Neural cell (in vitro differentiated cells): ENCODE data around the gene TUBA4B. TPM values are rescaled to one million over a fixed set of nuclear protein-coding genes. Genes with fewer than 3 reads are reported as not detected.

Experiments
- H2AFZ ChIP-seq: fragments of 200-600, 300-800 bp; sonication (generic), shearing (Covaris generic); 2 replicates; pipeline ENCODE4 v1.6.0; 2014; ENCODE audit warnings: low read depth, mild to moderate bottlenecking, antibody characterized with exemption, low read length, moderate library complexity
- H3F3A ChIP-seq: fragments of 200-600 bp; shearing (Covaris generic); 2 replicates; pipeline ENCODE4 v1.6.1; 2016; ENCODE audit warnings: mild to moderate bottlenecking, moderate library complexity, mixed read lengths, antibody characterized with exemption, low read length; ENCODE audit not compliant: insufficient read depth, poor library complexity, severe bottlenecking
- H3K27ac ChIP-seq: fragments of 200-600, 300-800 bp; sonication (generic), shearing (Covaris generic); 2 replicates; pipeline ENCODE4 v1.5.1; 2014; ENCODE audit warnings: mild to moderate bottlenecking, low read length, moderate library complexity
- H3K27me3 ChIP-seq: fragments of 300-800, 200-600 bp; sonication (generic), shearing (Covaris generic); 2 replicates; pipeline ENCODE4 v1.6.0; 2014; ENCODE audit warnings: mild to moderate bottlenecking, low read depth, low read length, moderate library complexity; ENCODE audit not compliant: insufficient read depth
- H3K36me3 ChIP-seq: fragments of 300-800, 200-600 bp; sonication (generic), shearing (Covaris generic); 2 replicates; pipeline ENCODE4 v1.5.1; 2014; ENCODE audit warnings: mild to moderate bottlenecking, antibody characterized with exemption, low read length, moderate library complexity; ENCODE audit not compliant: insufficient read depth
- H3K4me2 ChIP-seq: fragments of 300-800, 200-600 bp; sonication (generic), shearing (Covaris generic); 2 replicates; pipeline ENCODE4 v1.6.0; 2014; ENCODE audit warnings: mild to moderate bottlenecking, low read length
- H3K4me3 ChIP-seq: fragments of 300-800, 200-600 bp; sonication (generic), shearing (Covaris generic); 2 replicates; pipeline ENCODE4 v1.5.1; 2014; ENCODE audit warnings: mild to moderate bottlenecking, low read length, moderate library complexity
- H3K79me2 ChIP-seq: fragments of 200-600 bp; shearing (Covaris generic); replicated peaks from 2 replicates; pipeline ENCODE4 v1.6.0; 2014; ENCODE audit warnings: mild to moderate bottlenecking, low read length, moderate library complexity; ENCODE audit not compliant: insufficient read depth
- H3K9ac ChIP-seq: fragments of 300-800, 200-600 bp; sonication (generic), shearing (Covaris generic); 2 replicates; pipeline ENCODE4 v1.6.1; 2016; ENCODE audit warnings: mild to moderate bottlenecking, low read length, mixed read lengths
- H3K9me2 ChIP-seq: fragments of 200-600 bp; shearing (Covaris generic); 2 replicates; pipeline ENCODE4 v1.6.1; 2016; ENCODE audit warnings: mild to moderate bottlenecking, low read length, mixed read lengths; ENCODE audit not compliant: insufficient read depth
- H3K9me3 ChIP-seq: fragments of 200-600, 300-800 bp; sonication (generic), shearing (Covaris generic); 2 replicates; pipeline ENCODE4 v1.6.1; 2016; ENCODE audit warnings: mild to moderate bottlenecking, mixed run types, low read length, moderate library complexity, mixed read lengths
- H4K20me1 ChIP-seq: fragments of 200-600 bp; shearing (Covaris generic); 2 replicates; pipeline ENCODE4 v1.6.1; 2016; ENCODE audit warnings: mild to moderate bottlenecking, mixed run types; ENCODE audit not compliant: insufficient read depth
- CTCF ChIP-seq: fragments of 450-650 bp; IDR thresholded peaks from 2 replicates; pipeline ENCODE4 v1.5.1; 2014; ENCODE audit warnings: antibody characterized with exemption, mild to moderate bottlenecking, moderate library complexity; ENCODE audit not compliant: poor library complexity, severe bottlenecking
- EP300 ChIP-seq: fragments of 450-650 bp; conservative IDR thresholded peaks from 2 replicates; pipeline ENCODE4 v1.6.1; 2014; ENCODE audit warnings: antibody characterized with exemption, mild to moderate bottlenecking, moderate library complexity; ENCODE audit not compliant: poor library complexity, severe bottlenecking
- EZH2 ChIP-seq: fragments of 200-600, 300-800 bp; shearing (Covaris generic), sonication (generic); IDR thresholded peaks from 2 replicates; pipeline ENCODE4 v1.6.1; 2014; ENCODE audit warnings: antibody characterized with exemption, low read length, borderline replicate concordance, mild to moderate bottlenecking; ENCODE audit not compliant: insufficient read depth, poor library complexity, severe bottlenecking
- MXI1 ChIP-seq: fragments of 450-650 bp; conservative IDR thresholded peaks from 2 replicates; pipeline ENCODE4 v1.6.1; 2014; ENCODE audit warnings: antibody characterized with exemption, mild to moderate bottlenecking; ENCODE audit not compliant: poor library complexity, severe bottlenecking
- POLR2AphosphoS5 ChIP-seq: IDR thresholded peaks from 2 replicates; pipeline ENCODE4 v1.6.1; 2012
- RAD21 ChIP-seq: fragments of 450-650 bp; conservative IDR thresholded peaks from 2 replicates; pipeline ENCODE4 v1.6.1; 2014; ENCODE audit warnings: antibody characterized with exemption, mild to moderate bottlenecking, moderate library complexity
- REST ChIP-seq: IDR thresholded peaks from 2 replicates; pipeline ENCODE4 v1.6.1; 2012; ENCODE audit warnings: borderline replicate concordance
- SMC3 ChIP-seq: fragments of 450-650 bp; conservative IDR thresholded peaks from 2 replicates; pipeline ENCODE4 v1.6.1; 2014; ENCODE audit warnings: antibody characterized with exemption, mild to moderate bottlenecking, moderate library complexity; ENCODE audit not compliant: poor library complexity
- TAF1 ChIP-seq: IDR thresholded peaks from 2 replicates; pipeline ENCODE4 v1.6.1; 2012; ENCODE audit warnings: low read depth
- polyA plus RNA-seq: library from polyadenylated mRNA; depleted of rRNA; stranded (reverse); fragments of >200 nt; gene quantifications from 2 replicates; pipeline ENCODE4 v1.2.3, GENCODE V29; 2014

Gene TUBA4B
- polyA plus RNA-seq, 1 donor from 2014 or later: not detected

- H2AFZ ChIP-seq: peak overlapping the region; percentile 81
- peak overlapping the region; percentile 81 for H3K27ac ChIP-seq
Measured at GRCh38 chr2:219244789-219245147, 8.3 kb upstream of the TUBA4B start.

GRCh38 chr2:219245148-219245898 lies 7.7 kb upstream of the TUBA4B start, which contains the start of the genes GLB1L and STK16:
Gene GLB1L, minus strand, starts transcription at chr2:219245444. Its CDS starts 1,871 bp downstream, at chr2:219243573.
Gene STK16, plus strand, starts transcription at chr2:219245479. Its CDS starts 521 bp downstream, at chr2:219246000.
- peak within 1 kb of the TSS; percentile 81 for H2AFZ ChIP-seq
- H3K4me3 ChIP-seq: peak within 1 kb of the TSS; percentile 85
- peak within 1 kb of the TSS; percentile 81 for H3K27ac ChIP-seq
- H3F3A ChIP-seq: no peaks in the 10 kb centered on the region
- peak within 1 kb of the TSS; percentile 97 for H3K9ac ChIP-seq
- H3K4me2 ChIP-seq: peak within 1 kb of the TSS; percentile 99
- H4K20me1 ChIP-seq: no peaks in the 10 kb centered on the region
- H3K9me3 ChIP-seq: no peaks in the 10 kb centered on the region
- H3K27me3 ChIP-seq: no peaks in the 10 kb centered on the region
- peaks cover 12% of the 10 kb centered on the region for H3K79me2 ChIP-seq
- no peaks in the 10 kb centered on the region for H3K9me2 ChIP-seq
- peaks cover 8% of the 10 kb centered on the region for H3K36me3 ChIP-seq
- peak; percentile 64 for TF ChIP-seq TAF1
- peak; percentile 56 for TF ChIP-seq SMC3
- peak; percentile 87 for TF ChIP-seq MXI1
- peak; percentile 69 for TF ChIP-seq EP300
- peak; percentile 90 for TF ChIP-seq POLR2AphosphoS5
- TF ChIP-seq RAD21: no peak

More at GRCh38 chr2:219244789-219245147, 8.3 kb upstream of the TUBA4B start:
- H4K20me1 ChIP-seq: no peaks in the 10 kb centered on the region
- H3K9ac ChIP-seq: peak overlapping the region; percentile 97
- TF ChIP-seq CTCF: no peak
- TF ChIP-seq MXI1: no peak
- TF ChIP-seq POLR2AphosphoS5: no peak
- no peak for TF ChIP-seq TAF1
- no peak for TF ChIP-seq REST
- no peak for TF ChIP-seq EP300
- no peak for TF ChIP-seq SMC3
- no peak for TF ChIP-seq EZH2
- TF ChIP-seq RAD21: no peak
- no peaks in the 10 kb centered on the region for H3K27me3 ChIP-seq
- H3K79me2 ChIP-seq: peaks cover 12% of the 10 kb centered on the region
- no peaks in the 10 kb centered on the region for H3K9me3 ChIP-seq
- no peaks in the 10 kb centered on the region for H3K9me2 ChIP-seq
- no peaks in the 10 kb centered on the region for H3F3A ChIP-seq
- peaks cover 8% of the 10 kb centered on the region for H3K36me3 ChIP-seq
- H3K4me3 ChIP-seq: peak overlapping the region; percentile 85
- peak overlapping the region; percentile 94 for H3K4me2 ChIP-seq
